Mammary epithelial cell (primary cell): ENCODE measurements around the gene NTPCR.

Source experiments
- EZH2 ChIP-seq: IDR thresholded peaks from 2 replicates; pipeline ENCODE4 v1.6.1; 2012; ENCODE audit warnings: low read length, inconsistent platforms, borderline replicate concordance
- TF ChIP-seq, protein P1 (sequence below), 2 donors: IDR thresholded peaks in 1 of 2; conservative IDR thresholded peaks in 1 of 2; 2 replicates each; pipeline ENCODE4 v1.5.1; 2011 to 2012; ENCODE audit warnings: inconsistent platforms in 2 of 2, low read length in 2 of 2, mild to moderate bottlenecking in 2 of 2, control low read depth in 1 of 2, low read depth in 1 of 2; ENCODE audit not compliant: insufficient read depth in 1 of 2; ENCODE audit errors: extremely low read depth in 1 of 2

DNA sequence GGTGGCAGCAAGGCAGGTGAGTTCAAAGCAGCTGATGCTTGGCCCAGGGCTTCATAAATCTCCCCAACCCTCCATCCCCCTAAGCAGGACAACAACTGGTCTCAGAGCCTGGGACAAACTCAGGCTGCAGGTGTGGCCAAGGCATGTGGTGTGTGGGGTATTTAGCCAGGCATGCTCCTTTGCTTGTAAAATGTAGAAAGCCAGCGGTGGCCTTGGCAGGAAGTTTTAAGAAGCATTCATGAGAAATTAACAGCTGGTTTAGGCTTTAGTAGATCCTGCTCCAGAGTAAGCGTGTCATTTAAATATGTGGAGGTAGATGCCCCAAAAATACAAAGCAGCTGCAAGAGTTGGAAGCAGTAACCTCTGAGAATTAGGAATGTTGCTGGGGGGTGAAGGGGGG lies 44.8 kb downstream of the NTPCR start:
- TF ChIP-seq, protein P1, sequence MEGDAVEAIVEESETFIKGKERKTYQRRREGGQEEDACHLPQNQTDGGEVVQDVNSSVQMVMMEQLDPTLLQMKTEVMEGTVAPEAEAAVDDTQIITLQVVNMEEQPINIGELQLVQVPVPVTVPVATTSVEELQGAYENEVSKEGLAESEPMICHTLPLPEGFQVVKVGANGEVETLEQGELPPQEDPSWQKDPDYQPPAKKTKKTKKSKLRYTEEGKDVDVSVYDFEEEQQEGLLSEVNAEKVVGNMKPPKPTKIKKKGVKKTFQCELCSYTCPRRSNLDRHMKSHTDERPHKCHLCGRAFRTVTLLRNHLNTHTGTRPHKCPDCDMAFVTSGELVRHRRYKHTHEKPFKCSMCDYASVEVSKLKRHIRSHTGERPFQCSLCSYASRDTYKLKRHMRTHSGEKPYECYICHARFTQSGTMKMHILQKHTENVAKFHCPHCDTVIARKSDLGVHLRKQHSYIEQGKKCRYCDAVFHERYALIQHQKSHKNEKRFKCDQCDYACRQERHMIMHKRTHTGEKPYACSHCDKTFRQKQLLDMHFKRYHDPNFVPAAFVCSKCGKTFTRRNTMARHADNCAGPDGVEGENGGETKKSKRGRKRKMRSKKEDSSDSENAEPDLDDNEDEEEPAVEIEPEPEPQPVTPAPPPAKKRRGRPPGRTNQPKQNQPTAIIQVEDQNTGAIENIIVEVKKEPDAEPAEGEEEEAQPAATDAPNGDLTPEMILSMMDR (conservative IDR thresholded peaks at IDR 0.05 in 1 of 2, IDR thresholded peaks at IDR 0.05 in 1 of 2; ENCODE audit: extremely low read depth in 1 of 2, insufficient read depth in 1 of 2, low read depth in 1 of 2, low read length in 2 of 2), result no peak
- TF ChIP-seq EZH2, result no peak
